Endothelial cell of umbilical vein (primary cell): ENCODE measurements around the gene SPDYE6. TPM values are rescaled to one million over a fixed set of nuclear protein-coding genes. Genes with fewer than 3 reads are reported as not detected.

Source experiments
- BruUV-seq: library from RNA; stranded (reverse); fragments of 400-500 nt; replicated peaks from 2 replicates; lab custom pipeline; 2021; lab: Mats Ljungman, UMichigan
- CTCF ChIA-PET: fragments of 300-600, 350-600 bp; sonication (Branson Sonifier 250); formaldehyde crosslinking; loops from one replicate; lab custom pipeline; 2021; ENCODE audit warnings: antibody characterized with exemption, inconsistent platforms; lab: Charles Lee
- POLR2A ChIA-PET: fragments of 300-600, 350-600 bp; sonication (Branson Sonifier 250); formaldehyde crosslinking; loops from one replicate; lab custom pipeline; 2021; ENCODE audit warnings: antibody characterized with exemption, inconsistent platforms; lab: Charles Lee
- DNase-seq: peaks from one replicate; pipeline ENCODE4 v3.0.0-alpha.2; 2011; ENCODE audit warnings: low read depth, low spot score
- FAIRE-seq: peaks from 2 replicates; lab custom pipeline; 2011; peaks lifted over from hg19 to GRCh38; lab: Jason Lieb, UNC
- H2AFZ ChIP-seq: 2 replicates; pipeline ENCODE4 v1.6.0; 2012; ENCODE audit warnings: low read depth, low read length, control low read depth, inconsistent platforms
- H3K27ac ChIP-seq: 2 replicates; pipeline ENCODE4 v1.5.1; 2011; ENCODE audit warnings: low read depth, mild to moderate bottlenecking, control low read depth, low read length, moderate library complexity; ENCODE audit not compliant: insufficient read depth
- H3K27me3 ChIP-seq, 2 experiments: 2 replicates each; pipeline versions ENCODE4 v1.6.0 to v1.6.1; 2011; ENCODE audit warnings: low read length in 2 of 2, mixed read lengths in 1 of 2; ENCODE audit not compliant: control insufficient read depth in 2 of 2, insufficient read depth in 2 of 2
- H3K36me3 ChIP-seq, 2 experiments: 2 replicates in 1 of 2; 3 replicates in 1 of 2; pipeline ENCODE4 v1.5.1; 2011; ENCODE audit warnings: low read length in 2 of 2, mild to moderate bottlenecking in 1 of 2, moderate library complexity in 1 of 2; ENCODE audit not compliant: control insufficient read depth in 2 of 2, insufficient read depth in 2 of 2; ENCODE audit errors: extremely low read depth in 1 of 2
- H3K4me1 ChIP-seq: 3 replicates; pipeline ENCODE4 v1.5.1; 2011; ENCODE audit warnings: mild to moderate bottlenecking, low read length; ENCODE audit not compliant: control insufficient read depth, insufficient read depth; ENCODE audit errors: extremely low read depth
- H3K4me2 ChIP-seq: 2 replicates; pipeline ENCODE4 v1.6.1; 2011; ENCODE audit warnings: low read length, control low read depth, mixed read lengths; ENCODE audit not compliant: insufficient read depth
- H3K4me3 ChIP-seq, 3 experiments: fragments of 200-600 bp in 1 of 3; sonication (generic), shearing (Covaris generic) in 1 of 3; replicated peaks in 1 of 3; 2 replicates each; pipeline ENCODE4 v1.5.1; 2011 to 2016; ENCODE audit warnings: control low read depth in 3 of 3, low read length in 3 of 3, mild to moderate bottlenecking in 2 of 3, inconsistent platforms in 1 of 3, low read depth in 1 of 3, moderate library complexity in 1 of 3; ENCODE audit not compliant: insufficient read depth in 1 of 3
- H3K79me2 ChIP-seq: 2 replicates; pipeline ENCODE4 v1.6.0; 2012; ENCODE audit warnings: low read length, inconsistent platforms; ENCODE audit not compliant: control insufficient read depth, insufficient read depth
- H3K9ac ChIP-seq: replicated peaks from 2 replicates; pipeline ENCODE3; 2011; ENCODE audit warnings: low read length, control low read depth; ENCODE audit not compliant: insufficient read depth; ENCODE audit errors: extremely low read depth
- H3K9me1 ChIP-seq: replicated peaks from 3 replicates; pipeline ENCODE4 v1.6.0; 2011; ENCODE audit warnings: mild to moderate bottlenecking, low read length; ENCODE audit not compliant: control insufficient read depth, insufficient read depth; ENCODE audit errors: extremely low read depth
- H3K9me3 ChIP-seq: replicated peaks from 2 replicates; pipeline ENCODE4 v1.5.1; 2012; ENCODE audit warnings: low read length, inconsistent platforms; ENCODE audit not compliant: control insufficient read depth, insufficient read depth
- H4K20me1 ChIP-seq: replicated peaks from 2 replicates; pipeline ENCODE3; 2011; ENCODE audit warnings: mild to moderate bottlenecking, low read length; ENCODE audit not compliant: control insufficient read depth, insufficient read depth; ENCODE audit errors: extremely low read depth
- EZH2 ChIP-seq: IDR thresholded peaks from 2 replicates; pipeline ENCODE4 v1.6.1; 2012; ENCODE audit warnings: borderline replicate concordance, low read depth, mild to moderate bottlenecking, moderate library complexity, low read length, inconsistent platforms; ENCODE audit not compliant: severe bottlenecking
- FOS ChIP-seq: IDR thresholded peaks from 2 replicates; pipeline ENCODE4 v1.6.1; 2011; ENCODE audit warnings: mild to moderate bottlenecking, low read length, moderate library complexity, borderline replicate concordance; ENCODE audit not compliant: insufficient read depth
- GATA2 ChIP-seq: IDR thresholded peaks from 2 replicates; pipeline ENCODE4 v1.7.0; 2011; ENCODE audit warnings: low read depth, mild to moderate bottlenecking, moderate library complexity, mixed read lengths, low read length; ENCODE audit not compliant: insufficient read length, insufficient read depth
- JUN ChIP-seq: IDR thresholded peaks from 2 replicates; pipeline ENCODE4 v1.6.1; 2011; ENCODE audit warnings: borderline replicate concordance, low read depth; ENCODE audit not compliant: insufficient read length, insufficient read depth
- MYC ChIP-seq: IDR thresholded peaks from one replicate; pipeline ENCODE4 v1.6.1; 2011; ENCODE audit warnings: mild to moderate bottlenecking, low read depth, low read length
- POLR2A ChIP-seq: IDR thresholded peaks from 2 replicates; pipeline ENCODE4 v1.6.1; 2012; ENCODE audit warnings: low read depth, mild to moderate bottlenecking, control low read depth, low read length
- POLR2AphosphoS5 ChIP-seq: IDR thresholded peaks from 2 replicates; pipeline ENCODE4 v1.6.1; 2012; ENCODE audit warnings: low read depth, mild to moderate bottlenecking, control low read depth, low read length, moderate library complexity; ENCODE audit not compliant: insufficient read depth
- dilution Hi-C: fragments of 300-500 bp; cut with MboI; formaldehyde crosslinking; loops from one replicate; pipeline ENCODE4 v1.15.0; 2019; ENCODE audit warnings: low sequenced_read_pairs; ENCODE audit not compliant: extremely low pct_ligation_motif_present
- intact Hi-C: fragments of 100-400 bp; cut with micrococcal nuclease; formaldehyde crosslinking; loops from one replicate; pipeline ENCODE4 v1.10.0; 2022
- polyA plus RNA-seq, 4 experiments: library from polyadenylated mRNA; depleted of rRNA in 3 of 4; stranded (reverse) in 3 of 4; unstranded in 1 of 4; fragments of >200 nt; gene quantifications; 2 replicates each; pipeline versions ENCODE4 v1.2.1 to v1.2.3, GENCODE V29; 2011 to 2012; ENCODE audit warnings: missing spikeins in 1 of 4
- total RNA-seq: library from RNA; stranded (reverse); gene quantifications from 2 replicates; pipeline ENCODE4 v1.2.3, GENCODE V29; 2021
- TF ChIP-seq, protein P1 (sequence below), 2 donors: IDR thresholded peaks; 1 replicate in 1 of 2; 2 replicates in 1 of 2; pipeline ENCODE4 v1.5.1; 2011; ENCODE audit warnings: low read length in 2 of 2, mild to moderate bottlenecking in 2 of 2, moderate library complexity in 2 of 2, control low read depth in 1 of 2, inconsistent platforms in 1 of 2, low read depth in 1 of 2; ENCODE audit not compliant: insufficient read depth in 1 of 2; ENCODE audit errors: extremely low read depth in 1 of 2
- TF ChIP-seq, protein P2 (sequence below): IDR thresholded peaks from 2 replicates; pipeline ENCODE4 v1.6.1; 2011; ENCODE audit not compliant: insufficient read depth, insufficient read length

SPDYE6 gene
- total and polyA plus RNA-seq, 2 donors (not counting 3 experiments of a cell fraction or from before 2014, with no cell fraction given), result not detected

DNA sequence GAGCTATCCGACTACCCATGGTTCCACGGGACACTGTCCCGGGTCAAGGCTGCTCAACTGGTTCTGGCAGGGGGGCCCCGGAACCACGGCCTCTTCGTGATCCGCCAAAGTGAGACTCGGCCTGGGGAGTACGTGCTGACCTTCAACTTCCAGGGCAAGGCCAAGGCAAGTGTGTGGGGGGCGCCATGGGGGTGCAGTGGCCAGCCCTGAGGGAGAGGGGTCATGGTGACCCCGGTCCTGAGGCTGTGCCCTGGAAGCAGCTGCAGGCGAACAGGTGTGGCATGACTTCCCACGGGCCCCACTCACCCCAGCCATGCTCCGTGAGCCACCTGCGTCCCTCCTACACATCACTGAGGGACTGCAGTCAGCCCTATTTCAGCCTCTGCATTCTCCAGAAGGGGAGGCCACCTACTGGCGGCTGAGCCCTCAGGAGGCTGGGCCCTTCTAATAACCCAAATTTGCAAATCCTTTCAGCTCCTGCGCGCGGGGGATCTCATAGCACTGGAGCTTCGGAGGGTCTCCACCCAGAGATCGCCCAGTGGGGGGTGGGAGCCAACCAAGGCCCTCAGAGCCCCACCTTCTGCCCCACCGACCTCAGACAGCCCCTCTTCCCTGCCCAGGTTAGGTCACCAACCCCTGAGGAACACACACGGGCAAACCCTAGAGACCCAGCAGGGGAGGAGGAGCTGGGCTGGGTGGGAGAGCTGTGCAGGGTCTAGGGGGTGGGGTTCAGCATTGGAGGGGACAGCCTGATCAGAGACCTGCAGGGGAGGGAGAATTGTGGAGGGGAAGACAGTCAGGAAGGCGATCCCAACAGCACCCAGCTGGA lies 38.8 kb downstream of the SPDYE6 start:
- Histone ChIP-seq H3K4me1 (peaks cover 10% of the 10 kb centered on the region), H3K9me1 (no peaks in the 10 kb centered on the region), H3K79me2 (no peaks in the 10 kb centered on the region), H4K20me1 (no peaks in the 10 kb centered on the region), H3K9ac (no peak overlapping the region), H3K4me2 (no peak overlapping the region), H3K27me3 (no peaks in the 10 kb centered on the region), H3K27ac (no peak overlapping the region), H3K9me3 (no peaks in the 10 kb centered on the region), H3K36me3 (no peaks in the 10 kb centered on the region), H3K4me3 (no peak overlapping the region), H2AFZ (no peak overlapping the region)
- POLR2A ChIA-PET, result no interaction called here
- no peak for TF ChIP-seq FOS
- TF ChIP-seq JUN, result no peak
- TF ChIP-seq, protein P1, sequence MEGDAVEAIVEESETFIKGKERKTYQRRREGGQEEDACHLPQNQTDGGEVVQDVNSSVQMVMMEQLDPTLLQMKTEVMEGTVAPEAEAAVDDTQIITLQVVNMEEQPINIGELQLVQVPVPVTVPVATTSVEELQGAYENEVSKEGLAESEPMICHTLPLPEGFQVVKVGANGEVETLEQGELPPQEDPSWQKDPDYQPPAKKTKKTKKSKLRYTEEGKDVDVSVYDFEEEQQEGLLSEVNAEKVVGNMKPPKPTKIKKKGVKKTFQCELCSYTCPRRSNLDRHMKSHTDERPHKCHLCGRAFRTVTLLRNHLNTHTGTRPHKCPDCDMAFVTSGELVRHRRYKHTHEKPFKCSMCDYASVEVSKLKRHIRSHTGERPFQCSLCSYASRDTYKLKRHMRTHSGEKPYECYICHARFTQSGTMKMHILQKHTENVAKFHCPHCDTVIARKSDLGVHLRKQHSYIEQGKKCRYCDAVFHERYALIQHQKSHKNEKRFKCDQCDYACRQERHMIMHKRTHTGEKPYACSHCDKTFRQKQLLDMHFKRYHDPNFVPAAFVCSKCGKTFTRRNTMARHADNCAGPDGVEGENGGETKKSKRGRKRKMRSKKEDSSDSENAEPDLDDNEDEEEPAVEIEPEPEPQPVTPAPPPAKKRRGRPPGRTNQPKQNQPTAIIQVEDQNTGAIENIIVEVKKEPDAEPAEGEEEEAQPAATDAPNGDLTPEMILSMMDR (IDR thresholded peaks at IDR 0.05; ENCODE audit: extremely low read depth in 1 of 2, insufficient read depth in 1 of 2, low read depth in 1 of 2, low read length in 2 of 2), result no peak
- TF ChIP-seq, protein P2, sequence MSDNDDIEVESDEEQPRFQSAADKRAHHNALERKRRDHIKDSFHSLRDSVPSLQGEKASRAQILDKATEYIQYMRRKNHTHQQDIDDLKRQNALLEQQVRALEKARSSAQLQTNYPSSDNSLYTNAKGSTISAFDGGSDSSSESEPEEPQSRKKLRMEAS, result no peak
- no peak for TF ChIP-seq EZH2
- TF ChIP-seq GATA2, result no peak
- TF ChIP-seq POLR2AphosphoS5, result no peak
- TF ChIP-seq POLR2A, result no peak
- TF ChIP-seq MYC, result no peak
- FAIRE-seq (no peak), DNase-seq (no peak)
- no TSS peak for BruUV-seq
- CTCF ChIA-PET, result interaction anchor here (1.0 to 1.6 kb wide), 4 partner anchors 14 to 38 kb away, joined by 3 to 4 read pairs (median 3); no protein-coding TSS in a partner anchor
- intact Hi-C loops (no loop called here), dilution Hi-C loops (no loop called here)
